Esophagus squamous epithelium (tissue), 4 donors: ENCODE results near the gene FGF18.

Experiments used
- POLR2A ChIP-seq, 4 donors: fragments of 450-650 bp; IDR thresholded peaks; one replicate each; pipeline ENCODE4 v1.6.1; 2017; ENCODE audit warnings: antibody characterized with exemption in 4 of 4, mild to moderate bottlenecking in 4 of 4, moderate library complexity in 3 of 4
- TF ChIP-seq, protein P1 (sequence below), 6 experiments: fragments of 450-650 bp in 4 of 6; fragments of 200-600 bp in 2 of 6; sonication (generic) in 2 of 6; IDR thresholded peaks; one replicate each; pipeline ENCODE4 v1.5.1; 2016 to 2019; ENCODE audit warnings: antibody characterized with exemption in 6 of 6, mild to moderate bottlenecking in 4 of 6, moderate library complexity in 4 of 6

DNA sequence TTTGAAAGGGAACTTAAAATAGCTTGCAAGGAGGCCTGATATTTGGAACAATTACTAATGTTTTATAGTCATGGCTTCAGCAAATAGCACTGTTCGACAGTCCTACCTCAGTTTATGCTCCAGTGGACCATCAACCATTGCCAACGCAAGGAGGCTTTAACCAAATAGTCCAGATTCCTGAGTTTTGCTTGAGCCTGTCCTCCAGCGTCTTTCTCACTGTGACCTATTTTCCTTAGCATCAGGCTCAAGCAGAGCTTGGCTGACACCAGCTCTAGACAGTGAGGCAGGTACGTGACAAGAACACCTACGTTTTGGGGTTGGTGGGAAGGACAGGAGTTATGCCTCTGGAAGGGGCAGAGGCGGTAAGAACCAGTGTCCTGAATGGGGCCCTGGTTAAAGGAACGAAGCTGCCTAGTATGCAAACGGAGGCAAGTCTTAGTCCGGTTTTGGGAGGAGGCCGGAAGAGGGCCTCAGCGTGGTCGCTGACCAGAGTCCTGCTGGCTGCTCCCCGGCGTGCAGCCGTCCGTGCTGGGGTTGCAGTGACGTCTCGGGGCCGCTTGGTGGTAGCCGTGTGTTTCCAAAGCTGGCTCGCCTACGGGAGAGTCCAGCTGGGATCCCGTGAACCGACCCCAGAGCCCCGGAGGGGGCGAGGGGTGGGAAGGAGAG lies 998 bp upstream of the FGF18 start:
- TF ChIP-seq, protein P1, sequence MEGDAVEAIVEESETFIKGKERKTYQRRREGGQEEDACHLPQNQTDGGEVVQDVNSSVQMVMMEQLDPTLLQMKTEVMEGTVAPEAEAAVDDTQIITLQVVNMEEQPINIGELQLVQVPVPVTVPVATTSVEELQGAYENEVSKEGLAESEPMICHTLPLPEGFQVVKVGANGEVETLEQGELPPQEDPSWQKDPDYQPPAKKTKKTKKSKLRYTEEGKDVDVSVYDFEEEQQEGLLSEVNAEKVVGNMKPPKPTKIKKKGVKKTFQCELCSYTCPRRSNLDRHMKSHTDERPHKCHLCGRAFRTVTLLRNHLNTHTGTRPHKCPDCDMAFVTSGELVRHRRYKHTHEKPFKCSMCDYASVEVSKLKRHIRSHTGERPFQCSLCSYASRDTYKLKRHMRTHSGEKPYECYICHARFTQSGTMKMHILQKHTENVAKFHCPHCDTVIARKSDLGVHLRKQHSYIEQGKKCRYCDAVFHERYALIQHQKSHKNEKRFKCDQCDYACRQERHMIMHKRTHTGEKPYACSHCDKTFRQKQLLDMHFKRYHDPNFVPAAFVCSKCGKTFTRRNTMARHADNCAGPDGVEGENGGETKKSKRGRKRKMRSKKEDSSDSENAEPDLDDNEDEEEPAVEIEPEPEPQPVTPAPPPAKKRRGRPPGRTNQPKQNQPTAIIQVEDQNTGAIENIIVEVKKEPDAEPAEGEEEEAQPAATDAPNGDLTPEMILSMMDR (IDR thresholded peaks at IDR 0.05): peak; percentile 59 to 88 (median 84)
- TF ChIP-seq POLR2A (IDR thresholded peaks at IDR 0.05): no peak
